Measurements from ENCODE around the gene RBCK1.

The RBCK1 gene

DNA sequence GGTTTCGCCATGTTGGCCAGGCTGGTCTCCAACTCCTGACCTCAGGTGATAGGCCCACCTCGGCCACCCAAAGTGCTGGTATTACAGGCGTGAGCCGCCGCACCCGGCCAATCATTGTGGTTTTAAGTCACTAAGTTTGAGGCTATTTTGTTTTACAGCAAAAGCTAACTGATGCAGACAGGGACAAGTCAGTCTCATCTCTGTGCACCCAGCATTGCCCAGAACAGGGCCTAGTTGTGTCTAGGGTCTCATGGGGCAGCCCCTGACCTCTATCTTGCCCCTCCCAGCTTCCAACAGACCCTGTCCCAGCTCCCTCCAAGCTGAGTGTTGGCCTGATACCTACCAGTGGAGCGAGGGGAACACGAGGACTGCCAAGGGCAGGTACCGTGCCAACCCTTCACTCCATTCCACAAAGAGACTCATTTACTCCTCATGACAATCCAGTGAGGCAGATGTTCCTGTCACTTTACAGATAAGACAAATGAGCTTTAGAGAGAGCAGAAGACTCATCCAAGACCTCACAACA lies 8.9 kb upstream of the RBCK1 start:
- no peak for DNase-seq (ENCODE audit: low read depth in 2 of 2)

GRCh38 chr20:400128-400453 lies 8.0 kb upstream of the RBCK1 start:
- no peak for DNase-seq (ENCODE audit: low read depth in 2 of 2)

DNA sequence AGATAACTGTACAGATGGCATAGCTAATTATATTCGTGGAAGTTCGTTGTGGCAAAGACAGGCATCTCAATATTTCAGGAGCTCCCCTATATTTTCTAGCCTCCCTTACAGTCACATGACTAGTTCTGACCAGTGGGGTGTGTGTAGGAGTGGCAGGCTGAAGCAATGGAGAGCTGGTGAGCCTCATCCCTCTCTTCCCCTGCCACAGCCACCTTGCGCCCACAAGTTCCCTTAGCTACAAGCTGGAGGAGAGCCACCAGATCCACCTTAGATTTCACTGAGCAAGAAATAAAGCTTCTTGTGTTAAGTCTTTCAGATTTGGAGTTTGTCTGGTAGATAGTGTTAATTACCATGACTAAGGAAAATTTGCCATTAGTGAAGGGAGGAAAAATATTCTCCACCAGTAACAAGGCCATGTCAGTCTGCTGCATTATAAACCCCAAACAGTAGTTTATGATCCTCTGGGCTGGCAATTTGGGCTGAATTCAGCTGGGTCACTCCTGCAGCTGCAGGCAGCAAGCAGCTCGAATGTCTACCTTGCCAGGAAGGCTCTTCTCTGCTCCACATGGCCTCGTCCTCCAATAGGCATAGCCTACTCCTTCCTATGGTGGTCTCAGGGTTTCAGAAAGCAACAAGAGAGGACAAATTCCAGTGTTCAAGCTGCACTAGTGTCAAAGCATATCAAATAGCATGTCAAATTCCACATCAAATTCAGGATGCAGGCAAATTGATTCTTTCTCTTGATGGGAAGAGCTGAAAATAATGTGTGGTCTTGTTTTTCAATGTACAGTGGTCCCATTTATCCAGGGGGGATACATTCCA lies 7.4 kb upstream of the RBCK1 start:
- DNase-seq (ENCODE audit: low read depth in 2 of 2), result no peak

GRCh38 chr20:401682-402495 lies 6.2 kb upstream of the RBCK1 start:
- DNase-seq (ENCODE audit: low read depth in 2 of 2), result no peak

DNA sequence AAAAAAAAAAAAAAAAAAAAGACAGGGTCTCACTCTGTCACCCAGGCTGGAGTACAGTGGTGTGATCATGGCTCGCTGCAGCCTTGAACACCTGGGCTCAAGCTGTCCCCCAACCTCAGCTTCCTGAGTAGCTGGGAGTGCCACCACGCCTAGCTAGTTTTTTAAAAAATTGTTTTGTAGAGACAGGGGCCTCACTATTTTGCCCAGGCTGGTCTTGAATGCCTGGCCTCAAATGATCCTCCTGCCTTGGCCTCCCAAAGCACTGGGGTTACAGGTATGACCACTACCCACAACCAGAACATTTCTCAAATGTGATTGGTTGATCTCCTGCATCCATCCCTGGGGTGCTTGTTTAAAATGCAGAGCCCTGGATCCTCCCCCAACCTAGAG lies 5.6 kb upstream of the RBCK1 start:
- DNase-seq (ENCODE audit: low read depth in 2 of 2), result no peak

DNA sequence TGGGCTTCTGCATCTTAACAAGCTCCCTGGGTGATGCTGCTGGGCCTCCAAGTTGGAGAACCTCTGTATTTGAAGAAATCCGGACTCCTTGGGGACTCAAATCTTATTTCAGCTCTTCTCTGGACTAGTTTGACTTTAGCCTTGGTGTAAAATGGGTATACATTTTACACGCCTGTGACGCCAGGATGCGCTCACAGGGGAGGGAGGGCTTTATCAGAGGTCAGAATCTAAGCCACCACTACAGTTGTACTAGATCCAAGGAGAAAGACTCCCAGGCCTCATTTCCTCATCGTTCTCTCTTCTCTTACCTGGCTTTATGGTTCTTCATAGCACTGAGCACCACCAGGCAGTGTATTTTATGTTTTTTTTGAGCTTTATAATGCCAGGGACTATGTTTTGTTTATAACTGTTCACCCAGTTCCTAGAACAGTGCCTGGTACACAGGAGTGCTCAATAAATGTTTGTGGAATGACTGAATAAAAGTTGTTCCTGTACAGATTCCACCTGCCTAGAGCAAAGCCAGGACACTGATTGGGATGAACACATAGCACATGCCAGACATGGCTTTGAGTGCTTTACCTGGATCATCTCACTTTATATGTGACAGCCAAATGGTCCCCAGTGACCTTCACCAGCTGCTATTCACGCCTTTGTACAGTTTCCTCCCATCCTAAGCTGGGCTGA lies 5.1 kb upstream of the RBCK1 start:
- DNase-seq (ENCODE audit: low read depth in 2 of 2), result no peak

- no peak for DNase-seq (ENCODE audit: low read depth in 2 of 2)
These were observed 4.5 kb upstream of the RBCK1 start for GRCh38 chr20:403582-403957.

DNA sequence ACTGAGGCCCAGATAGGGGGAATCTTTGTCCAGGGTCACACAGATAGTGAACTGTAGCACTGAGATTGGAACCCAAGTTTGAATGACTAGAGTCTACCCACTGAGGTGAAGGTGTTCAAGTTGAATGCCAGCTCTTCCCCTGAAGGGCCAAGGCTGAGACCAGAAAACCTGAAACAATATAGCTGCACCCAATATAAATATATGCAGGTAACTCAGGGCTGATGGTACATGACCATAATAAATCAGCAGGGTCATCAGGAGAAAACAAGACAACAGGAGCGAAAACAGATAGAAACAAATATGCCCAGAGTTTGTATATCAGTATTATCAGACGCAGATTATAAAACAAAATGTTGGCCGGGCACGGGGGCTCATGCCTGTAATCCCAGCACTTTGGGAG lies 4.0 kb upstream of the RBCK1 start:
- DNase-seq (ENCODE audit: low read depth in 2 of 2), result no peak

DNA sequence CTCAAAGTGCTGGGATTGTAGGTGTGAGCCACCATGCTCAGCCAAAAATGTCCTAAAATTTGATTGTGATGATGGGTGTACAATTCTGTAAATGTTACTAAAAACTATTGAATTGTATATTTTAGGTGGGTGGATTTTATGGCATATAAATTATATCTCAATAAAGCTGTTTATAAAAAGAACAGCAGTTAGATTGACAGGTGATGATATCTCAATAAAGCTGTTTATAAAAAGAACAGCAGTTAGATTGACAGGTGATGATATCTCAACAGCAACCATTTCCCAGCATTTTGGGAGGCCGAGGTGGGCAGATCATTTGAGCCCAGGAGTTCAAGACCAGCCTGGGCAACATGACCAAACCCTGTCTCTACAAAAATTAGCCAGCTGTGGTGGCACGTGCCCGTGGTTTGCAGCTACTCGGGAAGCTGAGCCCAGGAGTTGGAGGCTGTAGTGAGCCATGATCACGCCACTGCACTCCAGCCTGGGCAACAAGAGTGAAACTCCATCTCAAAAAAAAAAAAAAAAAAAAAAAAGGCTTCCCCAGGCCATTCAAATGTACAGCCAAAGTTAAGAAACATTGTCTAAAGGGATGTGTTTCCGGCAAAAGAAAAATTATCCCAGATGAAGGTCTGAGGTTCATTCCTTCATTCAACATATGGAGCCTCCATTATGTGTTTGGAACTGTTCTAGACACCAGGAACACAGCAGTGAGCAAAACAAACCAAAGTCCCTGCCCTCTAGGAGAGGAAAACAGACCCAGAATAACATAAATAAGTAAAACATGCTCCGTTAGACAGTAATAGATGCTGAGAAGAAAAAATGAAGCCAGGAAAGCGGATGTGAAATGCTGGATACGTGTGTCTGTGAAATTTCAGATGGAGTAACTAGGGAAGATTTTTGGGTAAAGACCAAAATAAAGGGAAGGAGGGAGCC lies 1.6 kb upstream of the RBCK1 start:
- DNase-seq (ENCODE audit: low read depth in 2 of 2), result no peak

GRCh38 chr20:407133-407952 lies 756 bp upstream of the RBCK1 start:
- DNase-seq (ENCODE audit: low read depth in 2 of 2), result peak; percentile 45 to 59

DNA sequence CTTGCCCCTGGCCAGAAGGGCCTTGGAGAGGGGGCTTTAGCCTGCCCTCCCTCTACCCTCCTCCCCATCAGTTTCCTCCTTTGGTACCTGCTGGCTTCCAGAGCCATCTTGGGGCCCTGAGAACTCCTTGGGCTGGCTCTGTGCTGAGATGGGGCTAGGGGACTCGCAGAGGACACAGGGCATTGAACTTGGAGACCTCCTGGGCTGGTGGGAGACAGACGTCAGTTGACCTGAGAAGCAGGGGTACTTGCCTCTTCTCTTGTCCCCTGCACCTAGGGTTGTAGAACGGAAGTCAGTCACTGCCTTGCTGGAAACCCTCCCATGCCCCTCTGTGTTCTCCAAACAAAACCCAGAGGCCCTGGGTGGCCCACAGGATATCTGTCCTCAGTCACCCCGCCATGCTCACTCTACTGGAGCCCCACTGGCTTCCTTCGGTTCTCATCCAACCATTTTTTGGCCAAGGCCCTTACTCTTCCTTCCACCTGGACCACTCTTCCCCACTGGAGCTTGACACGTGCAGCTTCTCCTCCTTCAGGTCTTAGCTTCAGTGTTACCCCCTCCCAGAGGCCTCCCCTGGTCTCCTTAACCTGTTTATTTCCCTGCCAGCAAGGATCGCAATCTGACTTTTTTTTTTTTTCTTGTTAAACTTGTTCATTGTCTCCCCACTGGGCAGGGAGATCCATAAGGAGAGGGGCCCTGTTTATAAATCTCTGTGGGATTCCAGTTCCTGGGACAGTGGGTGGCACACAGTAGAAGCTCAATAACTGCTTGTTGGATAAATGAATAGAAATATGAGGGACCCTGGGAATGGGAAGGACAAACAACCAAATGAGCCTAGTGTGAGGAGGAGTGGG lies 971 bp downstream of the RBCK1 start:
- no peak for DNase-seq (ENCODE audit: low read depth in 2 of 2)

- DNase-seq (ENCODE audit: low read depth in 2 of 2), result no peak
These were observed 1.8 kb downstream of the RBCK1 start for GRCh38 chr20:409697-410559.

DNA sequence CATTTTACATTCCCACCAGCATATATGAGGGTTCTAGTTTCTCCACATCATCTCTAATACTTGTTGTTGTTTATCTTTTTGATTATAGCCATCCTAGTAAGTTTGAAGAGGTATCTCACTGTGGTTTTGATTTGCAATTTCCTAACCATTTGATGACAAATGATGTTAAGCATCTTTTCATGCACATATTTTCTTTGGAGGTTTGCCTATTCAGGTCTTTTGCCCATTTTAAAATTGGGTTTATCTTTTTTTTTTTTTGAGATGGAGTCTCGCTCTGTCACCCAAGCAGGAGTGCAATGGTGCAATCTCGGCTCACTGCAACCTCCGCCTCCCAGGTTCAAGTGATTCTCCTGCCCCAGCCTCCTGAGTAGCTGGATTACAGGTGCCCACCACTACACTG lies 4.0 kb downstream of the RBCK1 start:
- no peak for DNase-seq (ENCODE audit: low read depth in 2 of 2)

GRCh38 chr20:414161-414560 lies 6.1 kb downstream of the RBCK1 start:
- DNase-seq (ENCODE audit: low read depth in 2 of 2), result no peak

- DNase-seq (ENCODE audit: low read depth in 2 of 2), result no peak
These were observed 7.8 kb downstream of the RBCK1 start for GRCh38 chr20:415820-416322.

GRCh38 chr20:416950-417800 lies 9.1 kb downstream of the RBCK1 start:
- no peak for DNase-seq (ENCODE audit: low read depth in 2 of 2)

- DNase-seq (ENCODE audit: low read depth in 2 of 2), result no peak
These were observed 9.8 kb downstream of the RBCK1 start for GRCh38 chr20:417801-418342.
